ENCODE results near the gene PTH1R. TPM values are rescaled to one million over a fixed set of nuclear protein-coding genes. Genes with fewer than 3 reads are reported as not detected.

Gene PTH1R
- polyA plus RNA-seq, 1 of the 3 experiments (the other 2 are of a cell fraction): 0.07 TPM

GRCh38 chr3:46896386-46896785 lies 18.9 kb downstream of the PTH1R start:
- TF ChIP-seq EP300 (IDR thresholded peaks at IDR 0.05; ENCODE audit: borderline replicate concordance in 1 of 2, low read depth in 1 of 2, low read length in 1 of 2) (no peak), JUND (IDR thresholded peaks at IDR 0.05) (no peak), RFX5 (IDR thresholded peaks at IDR 0.05; ENCODE audit: low read length) (no peak), IRF3 (IDR thresholded peaks at IDR 0.05; ENCODE audit: low read depth, low read length) (no peak), ELF1 (IDR thresholded peaks at IDR 0.05) (no peak), FOXM1 (IDR thresholded peaks at IDR 0.05; ENCODE audit: low read depth) (no peak), MAX (IDR thresholded peaks at IDR 0.05; ENCODE audit: low read depth) (no peak), SMC3 (IDR thresholded peaks at IDR 0.05; ENCODE audit: low read depth, low read length) (no peak)
- ChIA-PET CTCF (interaction anchor here (0.6 to 31.0 kb wide), 15 partner anchors 10 to 256 kb away, joined by 3 to 480 read pairs (median 16); partner anchors contain the start of genes MYL3, PTH1R and TMIE), POLR2A (interaction anchor here (0.7 kb wide), 1 partner anchor 51 kb away, joined by 3 read pairs; no protein-coding TSS in a partner anchor)
- Histone ChIP-seq H2AFZ (ENCODE audit: low read depth) (no peak overlapping the region), H3K9me3 (no peaks in the 10 kb centered on the region), H3K27ac (ENCODE audit: low read depth in 2 of 2, low read length in 1 of 2) (no peak overlapping the region), H3K27me3 (ENCODE audit: insufficient read depth) (no peaks in the 10 kb centered on the region), H3K4me1 (ENCODE audit: control insufficient read depth in 1 of 2, insufficient read depth in 2 of 2, low read depth in 1 of 2, low read length in 1 of 2) (peaks cover 0 to 41% of the 10 kb centered on the region in 2 experiments; a peak in 1 of 4 replicates), H3K36me3 (replicated peaks in 1 of 2; ENCODE audit: control insufficient read depth in 1 of 2, insufficient read depth in 2 of 2, low read length in 1 of 2) (no peaks in the 10 kb centered on the region), H3K9me2 (no peaks in the 10 kb centered on the region), H3K4me3 (ENCODE audit: low read depth in 2 of 2, low read length in 1 of 2) (no peak overlapping the region), H3K79me2 (ENCODE audit: insufficient read depth) (no peaks in the 10 kb centered on the region), H3F3A (replicated peaks; ENCODE audit: insufficient read depth) (no peaks in the 10 kb centered on the region), H4K20me1 (ENCODE audit: insufficient read depth) (no peaks in the 10 kb centered on the region), H3K9ac (no peak overlapping the region), H3K4me2 (no peak overlapping the region)
- WGBS (ENCODE audit: low lambda C conversion rate): 71% methylated on average over 4 of the region's 5 CpGs
- no peak for DNase-seq

- no peaks in the 10 kb centered on the region for H3K9me2 ChIP-seq
- H3K36me3 ChIP-seq (replicated peaks in 1 of 2; ENCODE audit: control insufficient read depth in 1 of 2, insufficient read depth in 2 of 2, low read length in 1 of 2): no peaks in the 10 kb centered on the region
- DNase-seq: no peak
- no peaks in the 10 kb centered on the region for H3F3A ChIP-seq (replicated peaks; ENCODE audit: insufficient read depth)
- no peak overlapping the region for H3K4me2 ChIP-seq
- no peak overlapping the region for H2AFZ ChIP-seq (ENCODE audit: low read depth)
- WGBS (ENCODE audit: low lambda C conversion rate): 71% methylated on average over 1 of the region's 2 CpGs
- no peak overlapping the region for H3K9ac ChIP-seq
- H3K27me3 ChIP-seq (ENCODE audit: insufficient read depth): no peaks in the 10 kb centered on the region
- ChIA-PET CTCF (interaction anchor here (3.7 to 31.0 kb wide), 3 partner anchors 12 to 49 kb away, joined by 57 to 480 read pairs (median 72); partner anchors contain the start of gene PTH1R), POLR2A (no interaction called here)
- no peaks in the 10 kb centered on the region for H3K9me3 ChIP-seq
- H3K4me3 ChIP-seq (ENCODE audit: low read depth in 2 of 2, low read length in 1 of 2): no peak overlapping the region
- H3K27ac ChIP-seq (ENCODE audit: low read depth in 2 of 2, low read length in 1 of 2): no peak overlapping the region
- no peaks in the 10 kb centered on the region for H3K79me2 ChIP-seq (ENCODE audit: insufficient read depth)
- peaks cover 0 to 37% of the 10 kb centered on the region in 2 experiments; a peak in 1 of 4 replicates for H3K4me1 ChIP-seq (ENCODE audit: control insufficient read depth in 1 of 2, insufficient read depth in 2 of 2, low read depth in 1 of 2, low read length in 1 of 2)
- H4K20me1 ChIP-seq (ENCODE audit: insufficient read depth): no peaks in the 10 kb centered on the region
- TF ChIP-seq CHD2 (IDR thresholded peaks at IDR 0.05; ENCODE audit: low read length, partially characterized antibody) (no peak), EP300 (IDR thresholded peaks at IDR 0.05; ENCODE audit: borderline replicate concordance in 1 of 2, low read depth in 1 of 2, low read length in 1 of 2) (no peak), MXI1 (IDR thresholded peaks at IDR 0.05; ENCODE audit: low read depth, low read length) (no peak), SIN3A (IDR thresholded peaks at IDR 0.05; ENCODE audit: borderline replicate concordance, low read depth, low read length) (no peak), REST (IDR thresholded peaks at IDR 0.05; ENCODE audit: low read depth, low read length) (no peak)
Measured at GRCh38 chr3:46897031-46897430, 19.5 kb downstream of the PTH1R start.

Measured in SK-N-SH (cell line).